ENCODE data around the gene IL23R.

- no peak for TF ChIP-seq CTCF (IDR thresholded peaks at IDR 0.05; ENCODE audit: low read length)
- no peak for TF ChIP-seq EZH2 (IDR thresholded peaks at IDR 0.05; ENCODE audit: borderline replicate concordance, low read length)
Measured at GRCh38 chr1:67174716-67175284, 8.5 kb downstream of the IL23R start.
